Caco-2 (cell line): ENCODE measurements around the gene SEBOX. TPM values are rescaled to one million over a fixed set of nuclear protein-coding genes. Genes with fewer than 3 reads are reported as not detected.
A peak's percentile ranks its signal among the peaks of the same experiment; 100 is the strongest.

ENCODE experiments used
- BruUV-seq: library from RNA; stranded (reverse); fragments of 400-500 nt; replicated peaks from 2 replicates; lab custom pipeline; 2021; lab: Mats Ljungman, UMichigan
- CTCF ChIA-PET: fragments of 300-600 bp; sonication (Branson Sonifier 250); formaldehyde crosslinking; loops from one replicate; lab custom pipeline; 2022; ENCODE audit warnings: antibody characterized with exemption; lab: Charles Lee
- POLR2A ChIA-PET: fragments of 300-600 bp; sonication (Branson Sonifier 250); formaldehyde crosslinking; loops from one replicate; lab custom pipeline; 2022; ENCODE audit warnings: antibody characterized with exemption; lab: Charles Lee
- DNase-seq, 2 experiments: peaks; one replicate each; pipeline versions ENCODE4 v3.0.0 to v3.0.0-alpha.2; 2020 to 2022
- H3K27me3 ChIP-seq: replicated peaks from 2 replicates; pipeline ENCODE4 v1.6.0; 2011; ENCODE audit warnings: low read length; ENCODE audit not compliant: control insufficient read depth, insufficient read depth
- H3K36me3 ChIP-seq: 2 replicates; pipeline ENCODE4 v1.5.1; 2011; ENCODE audit warnings: low read length; ENCODE audit not compliant: control insufficient read depth, insufficient read depth
- H3K4me1 ChIP-seq: fragments of 250-450 bp; sonication (Bioruptor Pico); 2 replicates; pipeline ENCODE4 v1.5.1; 2020; ENCODE audit warnings: mild to moderate bottlenecking
- H3K4me3 ChIP-seq: 2 replicates; pipeline ENCODE4 v1.5.1; 2011; ENCODE audit warnings: low read depth, mild to moderate bottlenecking, control low read depth, low read length
- H3K9me3 ChIP-seq: fragments of 250-450 bp; sonication (Bioruptor Pico); 2 replicates; pipeline ENCODE4 v1.5.1; 2020; ENCODE audit warnings: mild to moderate bottlenecking, moderate library complexity
- H3K27ac Mint-ChIP-seq: one replicate; pipeline ENCODE4 v1.8.0; 2022; ENCODE audit warnings: mixed read lengths; ENCODE audit not compliant: unreplicated experiment
- H3K27me3 Mint-ChIP-seq: one replicate; pipeline ENCODE4 v1.8.0; 2022; ENCODE audit warnings: mixed read lengths; ENCODE audit not compliant: insufficient read depth, unreplicated experiment
- H3K36me3 Mint-ChIP-seq: one replicate; pipeline ENCODE4 v1.8.0; 2022; ENCODE audit warnings: mild to moderate bottlenecking, mixed read lengths; ENCODE audit not compliant: insufficient read depth, unreplicated experiment
- H3K4me1 Mint-ChIP-seq: one replicate; pipeline ENCODE4 v1.8.0; 2022; ENCODE audit warnings: low read depth, mixed read lengths; ENCODE audit not compliant: unreplicated experiment
- H3K4me3 Mint-ChIP-seq: one replicate; pipeline ENCODE4 v1.8.0; 2022; ENCODE audit warnings: mild to moderate bottlenecking, moderate library complexity, mixed read lengths; ENCODE audit not compliant: unreplicated experiment
- H3K9me3 Mint-ChIP-seq: one replicate; pipeline ENCODE4 v1.8.0; 2022; ENCODE audit warnings: mixed read lengths; ENCODE audit not compliant: unreplicated experiment
- intact Hi-C: fragments of 100-400 bp; cut with micrococcal nuclease; formaldehyde crosslinking; loops from one replicate; pipeline ENCODE4 v1.10.0; 2022; ENCODE audit not compliant: unreplicated experiment
- total RNA-seq: library from RNA; stranded (reverse); gene quantifications from 2 replicates; pipeline ENCODE4 v1.2.3, GENCODE V29; 2022
- TF ChIP-seq, protein P1 (sequence below), 2 experiments: fragments of 200-600 bp in 1 of 2; IDR thresholded peaks; 1 replicate in 1 of 2; 2 replicates in 1 of 2; pipeline versions ENCODE4 v1.5.1 to v1.8.0; 2011 to 2022; ENCODE audit warnings: antibody characterized with exemption in 1 of 2, control low read depth in 1 of 2, inconsistent platforms in 1 of 2, low read depth in 1 of 2, low read length in 1 of 2, mild to moderate bottlenecking in 1 of 2, moderate library complexity in 1 of 2; ENCODE audit not compliant: insufficient read depth in 1 of 2, severe bottlenecking in 1 of 2, unreplicated experiment in 1 of 2

SEBOX gene
- total RNA-seq, 1 experiment from 2014 or later = not detected

DNA sequence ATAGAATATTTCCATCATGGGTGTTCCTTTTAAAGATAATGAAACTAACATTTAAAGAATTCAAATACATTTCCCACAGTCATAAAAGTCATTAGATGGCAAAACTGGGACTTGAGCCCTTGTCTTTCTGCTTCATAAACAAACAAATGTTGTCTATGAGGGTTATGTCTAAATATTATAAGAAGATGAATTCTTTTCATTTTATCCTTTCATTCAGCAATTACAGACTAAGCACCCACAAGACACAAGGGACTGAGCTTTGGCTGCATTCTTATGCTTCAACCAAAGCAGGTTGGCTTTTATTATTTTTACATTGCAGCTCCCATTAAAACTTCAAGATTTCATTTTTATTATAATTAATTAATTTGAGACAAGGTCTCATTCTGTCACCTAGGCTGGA, 21.4 kb upstream of the SEBOX start:
- DNase-seq = no peak
- no peaks in the 10 kb centered on the region for H3K27me3 ChIP-seq
- Mint-ChIP-seq H3K36me3 (peaks cover 13% of the 10 kb centered on the region), H3K4me3 (no peak overlapping the region), H3K4me1 (peaks cover 26% of the 10 kb centered on the region), H3K9me3 (no peaks in the 10 kb centered on the region), H3K27me3 (no peaks in the 10 kb centered on the region), H3K27ac (no peak overlapping the region)
- BruUV-seq = no TSS peak
- intact Hi-C loops = no loop called here
- POLR2A ChIA-PET = interaction anchor here (0.7 kb wide), 1 partner anchor 474 kb away, joined by 3 read pairs; no protein-coding TSS in a partner anchor
- TF ChIP-seq, protein P1, sequence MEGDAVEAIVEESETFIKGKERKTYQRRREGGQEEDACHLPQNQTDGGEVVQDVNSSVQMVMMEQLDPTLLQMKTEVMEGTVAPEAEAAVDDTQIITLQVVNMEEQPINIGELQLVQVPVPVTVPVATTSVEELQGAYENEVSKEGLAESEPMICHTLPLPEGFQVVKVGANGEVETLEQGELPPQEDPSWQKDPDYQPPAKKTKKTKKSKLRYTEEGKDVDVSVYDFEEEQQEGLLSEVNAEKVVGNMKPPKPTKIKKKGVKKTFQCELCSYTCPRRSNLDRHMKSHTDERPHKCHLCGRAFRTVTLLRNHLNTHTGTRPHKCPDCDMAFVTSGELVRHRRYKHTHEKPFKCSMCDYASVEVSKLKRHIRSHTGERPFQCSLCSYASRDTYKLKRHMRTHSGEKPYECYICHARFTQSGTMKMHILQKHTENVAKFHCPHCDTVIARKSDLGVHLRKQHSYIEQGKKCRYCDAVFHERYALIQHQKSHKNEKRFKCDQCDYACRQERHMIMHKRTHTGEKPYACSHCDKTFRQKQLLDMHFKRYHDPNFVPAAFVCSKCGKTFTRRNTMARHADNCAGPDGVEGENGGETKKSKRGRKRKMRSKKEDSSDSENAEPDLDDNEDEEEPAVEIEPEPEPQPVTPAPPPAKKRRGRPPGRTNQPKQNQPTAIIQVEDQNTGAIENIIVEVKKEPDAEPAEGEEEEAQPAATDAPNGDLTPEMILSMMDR (IDR thresholded peaks at IDR 0.05; ENCODE audit: insufficient read depth in 1 of 2, low read depth in 1 of 2, low read length in 1 of 2, severe bottlenecking in 1 of 2, unreplicated experiment in 1 of 2) = no peak
- CTCF ChIA-PET = interaction anchor here (1.2 kb wide), 1 partner anchor 21 kb away, joined by 3 read pairs; no protein-coding TSS in a partner anchor
- no peaks in the 10 kb centered on the region for H3K9me3 ChIP-seq
- peaks cover 3% of the 10 kb centered on the region for H3K36me3 ChIP-seq
- peaks cover 42% of the 10 kb centered on the region for H3K4me1 ChIP-seq
- no peak overlapping the region for H3K4me3 ChIP-seq

GRCh38 chr17:28385406-28385805, 20.4 kb upstream of the SEBOX start:
- peak overlapping the region; percentile 18 for H3K27ac Mint-ChIP-seq
- ChIA-PET CTCF (interaction anchor here (0.9 to 2.5 kb wide), 5 partner anchors 10 to 50 kb away, joined by 3 to 11 read pairs (median 8); partner anchors contain the start of genes IFT20, TNFAIP1 and VTN), POLR2A (interaction anchor here (1.1 to 2.3 kb wide), 7 partner anchors 11 to 90 kb away, joined by 3 to 18 read pairs (median 10); partner anchors contain the start of genes IFT20, POLDIP2, SLC46A1 and TNFAIP1)
- no peaks in the 10 kb centered on the region for H3K9me3 Mint-ChIP-seq
- intact Hi-C loops = loop anchor here (2.0 kb wide), 2 partner anchors 19 to 29 kb away; partner anchors contain the start of gene POLDIP2
- H3K27me3 Mint-ChIP-seq = no peaks in the 10 kb centered on the region
- TF ChIP-seq, protein P1 (IDR thresholded peaks at IDR 0.05; ENCODE audit: insufficient read depth in 1 of 2, low read depth in 1 of 2, low read length in 1 of 2, severe bottlenecking in 1 of 2, unreplicated experiment in 1 of 2) = no peak
- Histone ChIP-seq H3K27me3 (no peaks in the 10 kb centered on the region), H3K4me1 (peaks cover 37% of the 10 kb centered on the region), H3K36me3 (no peaks in the 10 kb centered on the region), H3K4me3 (peak overlapping the region; percentile 52), H3K9me3 (no peaks in the 10 kb centered on the region)
- DNase-seq = peak in 1 of 2 experiments; percentile 69
- H3K4me3 Mint-ChIP-seq = peak overlapping the region; percentile 89
- BruUV-seq = no TSS peak
- peaks cover 19% of the 10 kb centered on the region for H3K4me1 Mint-ChIP-seq
- H3K36me3 Mint-ChIP-seq = peaks cover 3% of the 10 kb centered on the region

DNA sequence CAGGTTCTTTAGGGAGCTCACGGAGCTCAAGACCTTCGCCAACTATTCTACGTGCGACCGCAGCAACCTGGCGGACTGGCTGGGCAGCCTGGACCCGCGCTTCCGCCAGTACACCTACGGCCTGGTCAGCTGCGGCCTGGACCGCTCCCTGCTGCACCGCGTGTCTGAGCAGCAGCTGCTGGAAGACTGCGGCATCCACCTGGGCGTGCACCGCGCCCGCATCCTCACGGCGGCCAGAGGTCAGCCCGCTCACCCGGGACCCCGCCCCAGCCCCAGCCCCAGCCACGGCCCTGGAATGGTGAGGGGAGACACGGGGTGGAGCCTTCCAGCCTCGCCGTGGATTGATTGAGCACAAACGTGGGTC, 20.0 kb upstream of the SEBOX start:
- intact Hi-C loops = loop anchor here (2.0 kb wide), 2 partner anchors 20 to 28 kb away; partner anchors contain the start of gene POLDIP2
- H3K4me3 ChIP-seq = peak overlapping the region; percentile 52
- H3K4me1 ChIP-seq = peaks cover 37% of the 10 kb centered on the region
- no TSS peak for BruUV-seq
- Mint-ChIP-seq H3K4me1 (peaks cover 19% of the 10 kb centered on the region), H3K4me3 (peak overlapping the region; percentile 89), H3K36me3 (no peaks in the 10 kb centered on the region), H3K27me3 (no peaks in the 10 kb centered on the region), H3K27ac (peak overlapping the region; percentile 18), H3K9me3 (no peaks in the 10 kb centered on the region)
- TF ChIP-seq, protein P1 (IDR thresholded peaks at IDR 0.05; ENCODE audit: insufficient read depth in 1 of 2, low read depth in 1 of 2, low read length in 1 of 2, severe bottlenecking in 1 of 2, unreplicated experiment in 1 of 2) = no peak
- no peaks in the 10 kb centered on the region for H3K27me3 ChIP-seq
- H3K36me3 ChIP-seq = no peaks in the 10 kb centered on the region
- ChIA-PET CTCF (interaction anchor here (0.6 to 2.5 kb wide), 9 partner anchors 10 to 143 kb away, joined by 3 to 11 read pairs (median 4); partner anchors contain the start of genes IFT20, TMEM97, TNFAIP1 and VTN), POLR2A (interaction anchor here (1.1 to 2.3 kb wide), 8 partner anchors 10 to 90 kb away, joined by 3 to 18 read pairs (median 10); partner anchors contain the start of genes IFT20, POLDIP2, SLC46A1 and TNFAIP1)
- H3K9me3 ChIP-seq = no peaks in the 10 kb centered on the region
- peak; percentile 79 to 80 for DNase-seq
